HepG2 (cell line): ENCODE measurements around the gene ARHGAP26. TPM values are rescaled to one million over a fixed set of nuclear protein-coding genes. Genes with fewer than 3 reads are reported as not detected.

Source experiments
- ATAC-seq: fragments of 200-7000 bp; cut with Tn5 transposase; 3 replicates; pipeline ENCODE4 v1.9.1; 2020; ENCODE audit warnings: mild to moderate bottlenecking, moderate library complexity
- BruUV-seq: library from RNA; stranded (reverse); fragments of 400-500 nt; replicated peaks from 2 replicates; lab custom pipeline; 2021; lab: Mats Ljungman, UMichigan
- CTCF ChIA-PET: fragments of 300-600 bp; formaldehyde crosslinking; extraction: SDS; loops from one replicate; lab custom pipeline; 2021; ENCODE audit warnings: low total read pairs, inconsistent platforms, low intra/inter-chr PET ratio; lab: Yijun Ruan, JAX
- POLR2A ChIA-PET: fragments of 350-600 bp; sonication (Branson Sonifier 250); formaldehyde crosslinking; loops from one replicate; lab custom pipeline; 2020; ENCODE audit warnings: antibody characterized with exemption, inconsistent platforms; lab: Yijun Ruan, JAX
- DNase-seq: peaks from one replicate; pipeline ENCODE4 v3.0.0-alpha.2; 2015; ENCODE audit warnings: low spot score
- FAIRE-seq: peaks from 3 replicates; lab custom pipeline; 2011; peaks lifted over from hg19 to GRCh38; lab: Jason Lieb, UNC
- H2AFZ ChIP-seq: one replicate; pipeline ENCODE4 v1.6.1; 2011; ENCODE audit warnings: low read length, inconsistent platforms
- H3K27ac ChIP-seq: fragments of 300-600 bp; 3 replicates; pipeline ENCODE4 v1.8.0; 2011; ENCODE audit warnings: mixed run types, mild to moderate bottlenecking, mixed read lengths, low read length, inconsistent platforms; ENCODE audit not compliant: insufficient read depth; ENCODE audit errors: extremely low read length
- H3K27me3 ChIP-seq, 2 experiments: fragments of 200-600 bp in 1 of 2; 2 replicates in 1 of 2; 3 replicates in 1 of 2; pipeline versions ENCODE4 v1.6.0 to v1.8.0; 2011; ENCODE audit warnings: low read length in 2 of 2, mild to moderate bottlenecking in 2 of 2, moderate library complexity in 2 of 2, inconsistent platforms in 1 of 2; ENCODE audit not compliant: insufficient read depth in 2 of 2, control insufficient read depth in 1 of 2
- H3K36me3 ChIP-seq, 2 experiments: fragments of 200-600 bp in 1 of 2; replicated peaks in 1 of 2; 2 replicates in 1 of 2; 3 replicates in 1 of 2; pipeline versions ENCODE4 v1.5.1 to v1.8.0; 2011; ENCODE audit warnings: low read length in 2 of 2, inconsistent platforms in 1 of 2; ENCODE audit not compliant: insufficient read depth in 2 of 2, control insufficient read depth in 1 of 2
- H3K4me1 ChIP-seq: 2 replicates; pipeline ENCODE4 v1.5.1; 2012; ENCODE audit warnings: low read length, inconsistent platforms; ENCODE audit not compliant: insufficient read depth
- H3K4me2 ChIP-seq: 2 replicates; pipeline ENCODE4 v1.6.0; 2011; ENCODE audit warnings: low read depth, low read length, inconsistent platforms
- H3K4me3 ChIP-seq, 3 experiments: fragments of 200-600 bp in 1 of 3; sonication (generic), shearing (Covaris generic) in 1 of 3; replicated peaks in 1 of 3; 2 replicates each; pipeline ENCODE4 v1.5.1; 2011 to 2016; ENCODE audit warnings: low read length in 3 of 3, inconsistent platforms in 2 of 3, low read depth in 2 of 3, mild to moderate bottlenecking in 2 of 3, control low read depth in 1 of 3, mixed read lengths in 1 of 3; ENCODE audit not compliant: insufficient read depth in 1 of 3
- H3K79me2 ChIP-seq: one replicate; pipeline ENCODE4 v1.6.1; 2011; ENCODE audit warnings: low read length, inconsistent platforms; ENCODE audit not compliant: insufficient read depth
- H3K9ac ChIP-seq: 2 replicates; pipeline ENCODE4 v1.6.0; 2011; ENCODE audit warnings: mild to moderate bottlenecking, low read depth, low read length, inconsistent platforms; ENCODE audit not compliant: insufficient read depth
- H3K9me3 ChIP-seq: 2 replicates; pipeline ENCODE4 v1.5.1; 2012; ENCODE audit warnings: mild to moderate bottlenecking, low read length
- H4K20me1 ChIP-seq: 2 replicates; pipeline ENCODE4 v1.6.0; 2011; ENCODE audit warnings: inconsistent platforms, mild to moderate bottlenecking, low read length, moderate library complexity; ENCODE audit not compliant: insufficient read depth
- AKAP8 ChIP-seq: sonication (generic); formaldehyde crosslinking; IDR thresholded peaks from 2 replicates; pipeline ENCODE4 v1.5.1; 2020; ENCODE audit warnings: mild to moderate bottlenecking, missing genetic modification reagents
- ATF7 ChIP-seq, 2 experiments: fragments of 450-650 bp in 1 of 2; sonication (generic) in 1 of 2; formaldehyde crosslinking in 1 of 2; IDR thresholded peaks; 2 replicates each; pipeline versions ENCODE4 v1.4.0 to v1.6.1; 2016 to 2020; ENCODE audit warnings: antibody characterized with exemption in 1 of 2, mild to moderate bottlenecking in 1 of 2, missing genetic modification reagents in 1 of 2
- GTF3A ChIP-seq: sonication (generic); formaldehyde crosslinking; conservative IDR thresholded peaks from 2 replicates; pipeline ENCODE4 v1.4.0; 2020; ENCODE audit warnings: mild to moderate bottlenecking, missing genetic modification reagents
- RNF219 ChIP-seq: sonication (generic); formaldehyde crosslinking; IDR thresholded peaks from 2 replicates; pipeline ENCODE4 v1.5.0; 2020; ENCODE audit warnings: mild to moderate bottlenecking, missing genetic modification reagents
- TFDP1 ChIP-seq: IDR thresholded peaks from 2 replicates; pipeline ENCODE4 v1.6.1; 2016; ENCODE audit warnings: missing compliant biosample characterization, missing genetic modification reagents, borderline replicate concordance
- ZBTB10 ChIP-seq: sonication (generic); formaldehyde crosslinking; IDR thresholded peaks from 2 replicates; pipeline ENCODE4 v1.4.0; 2020; ENCODE audit warnings: missing genetic modification reagents, borderline replicate concordance
- ZNF703 ChIP-seq: sonication (generic); formaldehyde crosslinking; IDR thresholded peaks from 2 replicates; pipeline ENCODE4 v1.5.1; 2020; ENCODE audit warnings: missing genetic modification reagents, mild to moderate bottlenecking, moderate library complexity, borderline replicate concordance
- WGBS: methylation state at CpG from one replicate; pipeline ENCODE4 v1.1.6; 2017; ENCODE audit warnings: low lambda C conversion rate; 5-methylcytosine and 5-hydroxymethylcytosine counted together
- in situ Hi-C: cut with HindIII; loops from 2 replicates; pipeline ENCODE4 v1.10.0; 2017; ENCODE audit warnings: low pct_unique_long_range_greater_than_20kb; ENCODE audit not compliant: extremely low pct_ligation_motif_present
- intact Hi-C: fragments of 100-400 bp; cut with micrococcal nuclease; formaldehyde crosslinking; loops from one replicate; pipeline ENCODE4 v1.10.0; 2022; ENCODE audit not compliant: unreplicated experiment
- polyA plus RNA-seq, 8 experiments: library from polyadenylated mRNA; depleted of rRNA in 3 of 8; stranded (reverse) in 7 of 8; unstranded in 1 of 8; fragments of >200 nt; fragmentation: Illumina TruSeq in 4 of 8; extraction: Trizol in 4 of 8; gene quantifications; 2 replicates each; pipeline versions ENCODE4 v1.2.1 to v1.2.3, GENCODE V29; 2011 to 2016; ENCODE audit warnings: low read depth in 4 of 8, missing spikeins in 1 of 8, mixed read lengths in 1 of 8; ENCODE audit not compliant: insufficient read depth in 1 of 8
- total RNA-seq, 5 experiments: library from RNA; depleted of rRNA; stranded (reverse); fragments of >200 nt; fragmentation: Illumina TruSeq; extraction: Trizol; gene quantifications; 2 replicates each; pipeline ENCODE4 v1.2.3, GENCODE V29; 2016; ENCODE audit warnings: low read depth in 1 of 5

Gene ARHGAP26
- total and polyA plus RNA-seq, 2 of the 13 experiments (the other 11 are each of a cell fraction or from before 2014, with no cell fraction given), result 9.6 to 18.2 TPM

GRCh38 chr5:142942901-142943300 lies 172.7 kb downstream of the ARHGAP26 start:
- H3K36me3 ChIP-seq, result no peaks in the 10 kb centered on the region
- CTCF ChIA-PET, result no interaction called here
- TF ChIP-seq ZBTB10 (CRISPR knock-in tag) (no peak), AKAP8 (no peak)
- TF ChIP-seq, all 625 proteins: peak for 0
- no peak for FAIRE-seq
- POLR2A ChIA-PET, result no interaction called here
- Histone ChIP-seq H3K79me2 (no peaks in the 10 kb centered on the region), H3K4me1 (no peaks in the 10 kb centered on the region), H2AFZ (no peak overlapping the region), H4K20me1 (no peaks in the 10 kb centered on the region), H3K9ac (no peak overlapping the region), H3K4me2 (no peak overlapping the region), H3K9me3 (no peaks in the 10 kb centered on the region), H3K27ac (no peak overlapping the region), H3K4me3 (no peak overlapping the region), H3K27me3 (no peaks in the 10 kb centered on the region)
- WGBS, result 96% methylated on average over 4 of the region's 4 CpGs
- ATAC-seq, result no peak
- in situ Hi-C loops, result no loop called here
- no peak for DNase-seq
- no TSS peak for BruUV-seq
- intact Hi-C loops, result no loop called here

GRCh38 chr5:142944140-142944539 lies 174.0 kb downstream of the ARHGAP26 start:
- Histone ChIP-seq H3K4me2 (no peak overlapping the region), H3K79me2 (no peaks in the 10 kb centered on the region), H4K20me1 (no peaks in the 10 kb centered on the region), H3K36me3 (no peaks in the 10 kb centered on the region), H3K27ac (no peak overlapping the region), H3K27me3 (no peaks in the 10 kb centered on the region), H3K4me1 (no peaks in the 10 kb centered on the region), H2AFZ (no peak overlapping the region), H3K4me3 (no peak overlapping the region), H3K9me3 (no peaks in the 10 kb centered on the region), H3K9ac (no peak overlapping the region)
- in situ Hi-C loops, result no loop called here
- CTCF ChIA-PET, result no interaction called here
- DNase-seq, result no peak
- TF ChIP-seq GTF3A (CRISPR knock-in tag) (no peak), RNF219 (no peak), ZNF703 (CRISPR knock-in tag) (no peak), TFDP1 (CRISPR knock-in tag) (no peak), ATF7 (IDR thresholded peaks at IDR 0.05) (peak; percentile 84), ATF7 (CRISPR knock-in tag; IDR thresholded peaks at IDR 0.05) (no peak)
- POLR2A ChIA-PET, result no interaction called here
- ATAC-seq, result no peak
- 93% methylated on average over 1 of the region's 1 CpG for WGBS
- intact Hi-C loops, result no loop called here
- no TSS peak for BruUV-seq
- FAIRE-seq, result no peak
